Fibroblast of lung (primary cell): Measurements from ENCODE around the gene MBL2. TPM values are rescaled to one million over a fixed set of nuclear protein-coding genes. Genes with fewer than 3 reads are reported as not detected.

Experiments used
- DNase-seq, 2 donors: peaks; one replicate each; pipeline versions ENCODE4 v3.0.0 to v3.0.0-alpha.2; 2010; ENCODE audit warnings: low read depth in 2 of 2
- H2AFZ ChIP-seq: 2 replicates; pipeline ENCODE4 v1.5.1; 2012; ENCODE audit warnings: low read length, control low read depth, inconsistent platforms
- H3K27ac ChIP-seq: 2 replicates; pipeline ENCODE4 v1.5.1; 2011; ENCODE audit warnings: low read length, control low read depth; ENCODE audit not compliant: insufficient read depth
- H3K27me3 ChIP-seq: 2 replicates; pipeline ENCODE4 v1.5.1; 2011; ENCODE audit warnings: mild to moderate bottlenecking, low read length; ENCODE audit not compliant: control insufficient read depth, insufficient read depth
- H3K36me3 ChIP-seq: 2 replicates; pipeline ENCODE4 v1.5.1; 2011; ENCODE audit warnings: low read length; ENCODE audit not compliant: control insufficient read depth, insufficient read depth
- H3K4me1 ChIP-seq: 2 replicates; pipeline ENCODE4 v1.5.1; 2011; ENCODE audit warnings: low read length; ENCODE audit not compliant: control insufficient read depth, insufficient read depth; ENCODE audit errors: extremely low read depth
- H3K4me2 ChIP-seq: 2 replicates; pipeline ENCODE4 v1.5.1; 2011; ENCODE audit warnings: low read length, control low read depth; ENCODE audit not compliant: insufficient read depth; ENCODE audit errors: extremely low read depth
- H3K4me3 ChIP-seq, 4 experiments: fragments of 200-600 bp in 1 of 4; sonication (generic) in 1 of 4; replicated peaks in 1 of 4; 2 replicates each; pipeline ENCODE4 v1.5.1; 2011 to 2016; ENCODE audit warnings: low read length in 4 of 4, low read depth in 3 of 4, mild to moderate bottlenecking in 3 of 4, control low read depth in 2 of 4, inconsistent platforms in 1 of 4, mixed read lengths in 1 of 4; ENCODE audit not compliant: insufficient read depth in 1 of 4; ENCODE audit errors: control extremely low read depth in 1 of 4
- H3K79me2 ChIP-seq: 2 replicates; pipeline ENCODE4 v1.5.1; 2012; ENCODE audit warnings: mild to moderate bottlenecking, low read length, inconsistent platforms; ENCODE audit not compliant: control insufficient read depth, insufficient read depth
- H3K9ac ChIP-seq: 2 replicates; pipeline ENCODE4 v1.5.1; 2011; ENCODE audit warnings: mild to moderate bottlenecking, low read length, control low read depth; ENCODE audit not compliant: insufficient read depth
- H3K9me3 ChIP-seq: 2 replicates; pipeline ENCODE4 v1.5.1; 2012; ENCODE audit warnings: low read depth, low read length; ENCODE audit not compliant: control insufficient read depth, insufficient read depth
- H4K20me1 ChIP-seq: 2 replicates; pipeline ENCODE4 v1.5.1; 2011; ENCODE audit warnings: low read length; ENCODE audit not compliant: control insufficient read depth, insufficient read depth; ENCODE audit errors: extremely low read depth
- CTCF ChIP-seq, 2 donors: IDR thresholded peaks in 1 of 2; conservative IDR thresholded peaks in 1 of 2; 1 replicate in 1 of 2; 2 replicates in 1 of 2; pipeline ENCODE4 v1.5.1; 2011 to 2012; ENCODE audit warnings: low read length in 2 of 2, control low read depth in 1 of 2, inconsistent platforms in 1 of 2, low read depth in 1 of 2, mild to moderate bottlenecking in 1 of 2
- EZH2 ChIP-seq: IDR thresholded peaks from 2 replicates; pipeline ENCODE4 v1.5.1; 2012; ENCODE audit warnings: low read length, control low read depth, mild to moderate bottlenecking; ENCODE audit errors: missing control alignments
- polyA plus RNA-seq, 2 donors: library from polyadenylated mRNA; depleted of rRNA in 1 of 2; stranded (reverse) in 1 of 2; unstranded in 1 of 2; fragments of >200 nt; gene quantifications; 2 replicates each; pipeline ENCODE4 v1.2.1, GENCODE V29; 2011 to 2012; ENCODE audit warnings: missing spikeins in 1 of 2
- total RNA-seq: library from RNA; depleted of rRNA; stranded (reverse); fragments of >200 nt; gene quantifications from 2 replicates; pipeline ENCODE4 v1.2.1, GENCODE V29; 2014

Gene MBL2
- total and polyA plus RNA-seq, 2 donors (not counting 1 experiment from before 2014, with no cell fraction given), result not detected

DNA sequence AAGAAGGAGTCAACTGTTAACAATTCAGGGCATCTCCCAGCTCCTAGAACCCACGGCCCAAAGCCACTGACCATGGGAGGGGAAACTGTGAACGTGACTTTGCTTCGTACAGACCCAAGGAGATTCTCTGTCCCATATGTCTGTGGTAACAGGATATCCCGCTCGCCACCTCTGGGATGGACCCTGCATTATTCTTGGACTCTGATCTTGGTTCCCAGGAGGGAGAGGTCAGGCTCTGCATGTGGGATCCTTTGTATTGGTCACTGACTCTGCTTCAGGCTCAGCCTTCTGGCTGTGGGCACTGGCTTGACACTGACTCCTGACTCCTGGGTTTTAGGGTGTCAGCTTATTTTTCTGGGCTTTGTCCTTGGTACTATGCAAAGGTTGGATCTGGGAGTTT is 13.5 kb upstream of the MBL2 start:
- Histone ChIP-seq H3K9ac (no peak overlapping the region), H3K79me2 (no peaks in the 10 kb centered on the region), H3K9me3 (no peaks in the 10 kb centered on the region), H3K4me1 (no peaks in the 10 kb centered on the region), H3K36me3 (no peaks in the 10 kb centered on the region), H3K4me2 (no peak overlapping the region), H4K20me1 (no peaks in the 10 kb centered on the region), H3K27ac (no peak overlapping the region), H3K4me3 (no peak overlapping the region), H2AFZ (no peak overlapping the region), H3K27me3 (no peaks in the 10 kb centered on the region)
- DNase-seq, result no peak
- no peak for TF ChIP-seq CTCF (conservative IDR thresholded peaks at IDR 0.05 in 1 of 2, IDR thresholded peaks at IDR 0.05 in 1 of 2; ENCODE audit: low read depth in 1 of 2, low read length in 2 of 2)
- no peak for TF ChIP-seq EZH2

GRCh38 chr10:52785418-52785817 is 12.8 kb upstream of the MBL2 start:
- Histone ChIP-seq H3K4me3 (no peak overlapping the region), H3K4me2 (no peak overlapping the region), H3K79me2 (no peaks in the 10 kb centered on the region), H4K20me1 (no peaks in the 10 kb centered on the region), H3K9me3 (no peaks in the 10 kb centered on the region), H2AFZ (no peak overlapping the region), H3K4me1 (no peaks in the 10 kb centered on the region), H3K27ac (no peak overlapping the region), H3K36me3 (no peaks in the 10 kb centered on the region), H3K9ac (no peak overlapping the region), H3K27me3 (no peaks in the 10 kb centered on the region)
- no peak for TF ChIP-seq EZH2
- no peak for TF ChIP-seq CTCF (conservative IDR thresholded peaks at IDR 0.05 in 1 of 2, IDR thresholded peaks at IDR 0.05 in 1 of 2; ENCODE audit: low read depth in 1 of 2, low read length in 2 of 2)
- DNase-seq, result no peak

DNA sequence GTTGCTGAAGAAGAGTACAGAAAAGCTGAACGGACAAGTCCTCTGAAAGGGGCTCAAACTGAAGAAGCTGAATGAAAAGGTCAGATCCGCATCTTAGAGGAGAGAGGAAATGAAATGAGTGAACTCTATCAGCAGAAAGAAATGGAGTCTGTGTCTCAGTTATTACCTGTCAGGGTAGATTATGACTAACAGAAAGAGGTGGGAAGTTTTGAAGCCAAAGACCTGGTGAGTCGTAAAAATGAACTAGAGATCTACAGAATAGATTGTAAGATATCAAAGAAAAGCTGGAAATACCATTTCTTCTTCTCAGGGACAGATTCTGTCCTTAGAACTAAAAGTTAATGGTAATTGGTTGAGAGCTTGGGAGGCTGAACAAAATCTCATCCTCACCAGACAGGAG is 11.1 kb upstream of the MBL2 start:
- H2AFZ ChIP-seq, result no peak overlapping the region
- H3K36me3 ChIP-seq, result no peaks in the 10 kb centered on the region
- no peaks in the 10 kb centered on the region for H3K4me1 ChIP-seq
- H4K20me1 ChIP-seq, result no peaks in the 10 kb centered on the region
- no peaks in the 10 kb centered on the region for H3K9me3 ChIP-seq
- no peak overlapping the region for H3K9ac ChIP-seq
- H3K27me3 ChIP-seq, result no peaks in the 10 kb centered on the region
- DNase-seq, result no peak
- no peak for TF ChIP-seq EZH2
- no peak overlapping the region for H3K27ac ChIP-seq
- H3K4me2 ChIP-seq, result no peak overlapping the region
- H3K79me2 ChIP-seq, result no peaks in the 10 kb centered on the region
- no peak overlapping the region for H3K4me3 ChIP-seq
